Stimulated activated CD8-positive, alpha-beta memory T cell treated with anti-CD3 and anti-CD28 coated beads, Interleukin-2, amount 100 ng/mL, for 48 hours (primary cell): ENCODE measurements around the gene TRAF1.

Experiments used
- DNase-seq, 2 donors: peaks; one replicate each; pipeline ENCODE4 v3.0.0-alpha.2; 2020; ENCODE audit warnings: low read depth in 2 of 2

Gene TRAF1

GRCh38 chr9:120940573-120940972, 14.0 kb upstream of the TRAF1 start:
- DNase-seq, result no peak

DNA sequence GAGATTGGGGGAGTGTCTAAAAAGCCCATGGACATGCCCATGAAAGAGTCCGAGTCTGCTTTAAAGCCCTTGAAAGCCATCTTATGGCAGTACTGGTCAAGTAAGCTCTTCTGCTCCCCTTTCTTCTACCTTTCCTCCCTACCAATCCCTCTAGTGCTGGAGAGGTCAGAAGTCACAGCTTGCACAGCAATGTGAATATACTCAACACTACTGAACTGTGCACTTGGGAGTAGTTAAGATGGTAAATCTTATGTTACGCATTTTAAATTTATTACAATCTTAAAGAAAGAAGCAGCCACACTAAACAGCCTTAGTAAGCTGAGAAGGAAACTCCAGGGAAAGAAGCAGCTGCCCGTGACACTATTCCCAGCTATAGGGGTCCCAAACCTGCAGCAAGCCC, 12.3 kb upstream of the TRAF1 start:
- DNase-seq, result no peak

DNA sequence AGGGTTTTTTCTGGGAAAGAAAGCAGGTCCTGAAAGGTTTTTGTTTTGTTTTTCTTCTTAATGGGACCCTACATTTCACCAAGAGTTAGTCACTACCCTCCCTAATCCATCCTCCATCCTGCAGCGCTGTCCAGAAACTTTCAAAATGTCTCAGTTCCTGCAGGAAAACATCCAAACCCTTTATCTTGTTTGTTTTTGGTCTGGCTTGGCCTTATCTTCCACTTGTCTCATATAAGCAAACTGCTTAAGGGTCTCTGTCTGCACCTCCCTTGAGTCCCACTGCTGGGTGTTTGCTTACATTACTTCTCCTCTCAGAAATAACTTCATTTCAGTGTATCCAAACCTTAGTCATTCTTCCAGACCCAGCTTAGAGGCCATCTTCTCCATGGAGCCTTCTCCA, 11.0 kb upstream of the TRAF1 start:
- DNase-seq, result no peak

DNA sequence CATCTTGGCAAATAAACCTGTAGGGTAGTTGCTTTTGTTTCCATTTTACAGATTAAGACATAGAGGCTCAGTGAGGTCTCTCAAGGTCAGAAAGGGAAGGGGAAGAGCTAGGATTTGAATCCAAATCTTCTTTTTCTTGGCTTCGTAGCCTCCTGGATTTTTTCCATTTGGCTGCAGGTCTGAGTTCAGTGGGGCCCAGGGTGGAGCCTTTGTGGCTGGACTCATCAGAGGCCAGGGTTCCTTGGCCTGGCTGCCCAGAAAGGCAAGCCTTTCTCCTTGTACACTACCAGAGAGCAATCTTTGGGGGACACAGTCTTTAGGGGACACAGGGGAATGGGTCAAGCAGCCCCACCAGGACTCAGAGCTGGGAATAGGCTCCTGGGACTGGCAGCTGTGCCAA, 10.5 kb upstream of the TRAF1 start:
- no peak for DNase-seq

GRCh38 chr9:120936764-120937122, 10.1 kb upstream of the TRAF1 start:
- DNase-seq, result no peak

GRCh38 chr9:120936011-120936763, 9.6 kb upstream of the TRAF1 start:
- peak; percentile 89 to 93 for DNase-seq

GRCh38 chr9:120935383-120935857, 8.8 kb upstream of the TRAF1 start:
- no peak for DNase-seq

GRCh38 chr9:120934281-120934680, 7.7 kb upstream of the TRAF1 start:
- DNase-seq, result no peak

GRCh38 chr9:120933310-120934055, 6.9 kb upstream of the TRAF1 start:
- DNase-seq, result no peak

- DNase-seq, result no peak
Measured at GRCh38 chr9:120932086-120932823, 5.7 kb upstream of the TRAF1 start.

- no peak for DNase-seq
Measured at GRCh38 chr9:120931231-120932085, 4.9 kb upstream of the TRAF1 start.

DNA sequence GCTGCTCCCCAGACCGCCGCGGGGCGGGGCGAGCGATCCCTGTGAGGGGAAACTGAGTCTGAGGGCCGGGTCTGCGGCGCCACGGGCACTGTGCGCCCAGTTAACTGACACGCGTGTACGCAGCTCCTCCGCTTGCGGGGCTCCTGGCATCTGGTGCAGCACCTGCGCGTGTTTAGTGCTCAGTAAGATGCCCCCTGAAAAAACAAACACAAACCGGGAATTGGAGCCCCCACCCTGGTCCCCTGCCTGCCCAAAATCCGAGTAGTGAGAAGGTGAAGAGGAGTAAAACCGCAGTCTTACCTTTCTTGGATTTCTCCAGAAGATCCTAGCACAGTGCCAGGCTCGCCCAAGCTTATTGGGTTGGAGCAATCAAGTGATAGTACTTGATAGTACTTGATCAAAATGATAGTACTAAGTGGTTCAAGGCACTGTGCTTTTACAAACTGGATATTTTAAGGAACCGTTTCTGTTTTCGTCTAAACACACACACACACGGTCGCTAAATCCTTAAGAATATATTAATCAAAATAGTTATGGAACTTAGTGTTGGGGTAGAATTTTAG, 2.7 kb upstream of the TRAF1 start:
- no peak for DNase-seq

GRCh38 chr9:120928483-120929228, 2.1 kb upstream of the TRAF1 start:
- DNase-seq, result peak; percentile 63 to 64

DNA sequence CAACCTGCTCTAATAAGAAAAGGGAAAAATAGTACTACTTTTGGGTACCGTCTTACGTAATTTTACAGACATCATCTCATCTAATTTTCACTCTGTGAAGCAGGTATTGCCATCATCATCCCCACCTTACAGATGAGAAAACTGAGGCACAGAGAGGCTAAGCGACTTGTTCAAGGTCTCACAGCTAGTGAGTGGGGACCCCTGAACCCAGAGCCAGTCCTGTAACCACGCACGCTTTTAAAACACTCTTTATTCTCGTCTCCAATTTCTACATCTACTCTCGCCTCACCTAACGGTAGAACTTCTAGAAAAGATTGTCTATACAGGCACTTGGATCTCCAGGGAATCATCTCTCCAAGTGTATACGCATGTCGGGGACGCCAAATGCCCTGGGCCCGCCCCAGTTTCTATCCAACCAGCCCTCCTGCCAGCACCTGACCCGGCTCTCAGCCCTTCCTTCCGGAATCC, 1.5 kb upstream of the TRAF1 start:
- no peak for DNase-seq

- DNase-seq, result no peak
Measured at GRCh38 chr9:120927269-120928014, 846 bp upstream of the TRAF1 start.

GRCh38 chr9:120925535-120926396, 830 bp downstream of the TRAF1 start:
- DNase-seq, result peak; percentile 71 to 73

GRCh38 chr9:120924698-120925534, 1.7 kb downstream of the TRAF1 start:
- DNase-seq, result no peak
